ENCODE results near the gene FNIP1. TPM values are rescaled to one million over a fixed set of nuclear protein-coding genes. Genes with fewer than 3 reads are reported as not detected.

FNIP1 gene
- polyA plus RNA-seq, 1 donor (not counting 4 experiments of a cell fraction or from before 2014, with no cell fraction given): 14.6 TPM

- H3K9me3 ChIP-seq (ENCODE audit: control insufficient read depth, low read depth, low read length): no peaks in the 10 kb centered on the region
- peaks cover 8% of the 10 kb centered on the region for H3K4me1 ChIP-seq (ENCODE audit: control insufficient read depth, extremely low read depth, insufficient read depth, low read length)
- no peaks in the 10 kb centered on the region for H3K9me1 ChIP-seq (ENCODE audit: control insufficient read depth, extremely low read depth, insufficient read depth, low read length)
- H3K4me2 ChIP-seq (ENCODE audit: control insufficient read depth, extremely low read depth, insufficient read depth, low read depth, low read length): no peak overlapping the region
- no peaks in the 10 kb centered on the region for H3K27me3 ChIP-seq (ENCODE audit: control insufficient read depth, extremely low read depth, insufficient read depth, low read length)
- DNase-seq (ENCODE audit: low read depth, low spot score): no peak
- peaks cover 5% of the 10 kb centered on the region for H4K20me1 ChIP-seq (ENCODE audit: control insufficient read depth, extremely low read depth, insufficient read depth, low read length)
- no peak overlapping the region for H2AFZ ChIP-seq (ENCODE audit: control insufficient read depth, low read length)
- no peak overlapping the region for H3K9ac ChIP-seq (ENCODE audit: control insufficient read depth, extremely low read depth, insufficient read depth, low read length)
- H3K36me3 ChIP-seq (ENCODE audit: control insufficient read depth in 2 of 2, extremely low read depth in 1 of 2, insufficient read depth in 2 of 2, low read length in 2 of 2): no peaks in the 10 kb centered on the region
- no peak overlapping the region for H3K27ac ChIP-seq (ENCODE audit: control insufficient read depth, insufficient read depth, low read length)
- dilution Hi-C loops (cut with MboI; ENCODE audit: extremely low pct_ligation_motif_present, low sequenced_read_pairs): no loop called here
- FAIRE-seq: no peak
- H3K79me2 ChIP-seq (ENCODE audit: control insufficient read depth, insufficient read depth, low read length): peaks cover 81% of the 10 kb centered on the region
- TF ChIP-seq CTCF (optimal IDR thresholded peaks at IDR 0.05 in 1 of 3, IDR thresholded peaks at IDR 0.05 in 1 of 3, conservative IDR thresholded peaks at IDR 0.05 in 1 of 3; ENCODE audit: extremely low read depth in 1 of 3, insufficient read depth in 2 of 3, low read length in 3 of 3) (no peak), EZH2 (IDR thresholded peaks at IDR 0.05; ENCODE audit: low read length) (no peak)
- H3K4me3 ChIP-seq (ENCODE audit: control insufficient read depth in 2 of 3, extremely low read depth in 1 of 3, insufficient read depth in 2 of 3, low read depth in 1 of 3, low read length in 3 of 3): no peak overlapping the region
These were observed 42.5 kb downstream of the FNIP1 start for GRCh38 chr5:131754363-131754762.

- no peaks in the 10 kb centered on the region for H3K27me3 ChIP-seq (ENCODE audit: control insufficient read depth, extremely low read depth, insufficient read depth, low read length)
- no peak overlapping the region for H3K4me3 ChIP-seq (ENCODE audit: control insufficient read depth in 2 of 3, extremely low read depth in 1 of 3, insufficient read depth in 2 of 3, low read depth in 1 of 3, low read length in 3 of 3)
- peaks cover 71% of the 10 kb centered on the region for H3K79me2 ChIP-seq (ENCODE audit: control insufficient read depth, insufficient read depth, low read length)
- TF ChIP-seq EZH2 (IDR thresholded peaks at IDR 0.05; ENCODE audit: low read length): no peak
- peaks cover 15% of the 10 kb centered on the region for H3K4me1 ChIP-seq (ENCODE audit: control insufficient read depth, extremely low read depth, insufficient read depth, low read length)
- dilution Hi-C loops (cut with MboI; ENCODE audit: extremely low pct_ligation_motif_present, low sequenced_read_pairs): no loop called here
- no peaks in the 10 kb centered on the region for H3K36me3 ChIP-seq (ENCODE audit: control insufficient read depth in 2 of 2, extremely low read depth in 1 of 2, insufficient read depth in 2 of 2, low read length in 2 of 2)
- FAIRE-seq: peak; percentile 36
- H3K4me2 ChIP-seq (ENCODE audit: control insufficient read depth, extremely low read depth, insufficient read depth, low read depth, low read length): no peak overlapping the region
- no peak overlapping the region for H3K9ac ChIP-seq (ENCODE audit: control insufficient read depth, extremely low read depth, insufficient read depth, low read length)
- H3K9me1 ChIP-seq (ENCODE audit: control insufficient read depth, extremely low read depth, insufficient read depth, low read length): no peaks in the 10 kb centered on the region
- no peak overlapping the region for H2AFZ ChIP-seq (ENCODE audit: control insufficient read depth, low read length)
- no peak overlapping the region for H3K27ac ChIP-seq (ENCODE audit: control insufficient read depth, insufficient read depth, low read length)
- no peaks in the 10 kb centered on the region for H4K20me1 ChIP-seq (ENCODE audit: control insufficient read depth, extremely low read depth, insufficient read depth, low read length)
- no peak for DNase-seq (ENCODE audit: low read depth, low spot score)
- no peaks in the 10 kb centered on the region for H3K9me3 ChIP-seq (ENCODE audit: control insufficient read depth, low read depth, low read length)
These were observed 45.3 kb downstream of the FNIP1 start for GRCh38 chr5:131751506-131751905.

All from keratinocyte (primary cell).